Daoy (cell line): ENCODE results near the gene NCOR2. TPM values are rescaled to one million over a fixed set of nuclear protein-coding genes. Genes with fewer than 3 reads are reported as not detected.
"Not testable (repeated sequence)": the region's sequence is repeated elsewhere in the genome, so short reads cannot be mapped to it uniquely, and the experiment has no call there.

ENCODE experiments used
- DNase-seq: peaks from one replicate; pipeline ENCODE4 v3.0.0-alpha.2; 2015; ENCODE audit warnings: low read depth
- total RNA-seq: library from RNA; depleted of rRNA; stranded (reverse); fragments of >200 nt; shearing (Covaris generic); gene quantifications from 2 replicates; pipeline ENCODE4 v1.2.3, GENCODE V29; 2014

The NCOR2 gene
- total RNA-seq, 1 experiment from 2014 or later: 29.8 TPM

GRCh38 chr12:124601706-124602105, 34.3 kb upstream of the NCOR2 start:
- no peak for DNase-seq

GRCh38 chr12:124599074-124599999, 31.9 kb upstream of the NCOR2 start:
- DNase-seq: peak; percentile 81

DNA sequence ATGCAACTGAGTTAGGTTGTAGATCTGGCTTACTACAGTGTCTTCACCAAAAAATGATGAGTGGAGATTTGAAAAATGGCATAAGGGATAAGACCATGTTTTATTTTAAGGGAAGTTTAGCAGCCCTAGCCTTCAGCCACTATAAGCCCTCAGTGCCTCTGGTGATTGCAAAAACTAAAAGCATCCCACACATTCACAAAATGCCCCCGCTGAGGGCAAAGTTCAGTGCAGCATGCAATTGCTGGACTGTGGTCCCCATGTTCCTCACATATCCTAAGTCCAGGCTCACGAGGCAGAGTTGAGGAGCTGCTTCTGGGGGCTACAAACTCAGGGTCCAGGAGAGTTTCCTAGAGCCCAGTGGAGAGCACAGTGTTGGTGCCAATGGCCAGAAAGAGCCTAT, 29.6 kb upstream of the NCOR2 start:
- DNase-seq: no peak

DNA sequence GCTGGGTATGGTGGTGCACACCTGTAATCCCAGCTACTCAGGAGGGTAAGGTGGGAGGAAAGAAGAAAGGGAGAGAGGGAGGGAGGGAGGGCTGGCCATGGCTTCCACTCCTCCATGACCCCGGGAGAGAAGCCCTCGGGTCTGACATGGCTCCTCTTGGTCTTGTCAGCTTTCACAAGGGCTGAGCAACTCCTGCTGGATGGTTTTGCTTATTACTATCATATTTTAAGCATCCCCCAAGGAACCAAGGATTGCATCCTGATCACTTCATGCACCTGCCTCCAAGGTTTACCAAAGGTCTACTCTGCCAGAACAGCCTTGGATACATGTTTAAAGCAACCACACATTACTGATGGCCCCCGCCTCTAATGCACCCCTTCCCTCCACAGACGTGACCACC, 28.0 kb upstream of the NCOR2 start:
- no peak for DNase-seq

- DNase-seq: no peak
Observed at GRCh38 chr12:124594851-124595250, 27.4 kb upstream of the NCOR2 start.

- DNase-seq: no peak
Observed at GRCh38 chr12:124593851-124594401, 26.5 kb upstream of the NCOR2 start.

DNA sequence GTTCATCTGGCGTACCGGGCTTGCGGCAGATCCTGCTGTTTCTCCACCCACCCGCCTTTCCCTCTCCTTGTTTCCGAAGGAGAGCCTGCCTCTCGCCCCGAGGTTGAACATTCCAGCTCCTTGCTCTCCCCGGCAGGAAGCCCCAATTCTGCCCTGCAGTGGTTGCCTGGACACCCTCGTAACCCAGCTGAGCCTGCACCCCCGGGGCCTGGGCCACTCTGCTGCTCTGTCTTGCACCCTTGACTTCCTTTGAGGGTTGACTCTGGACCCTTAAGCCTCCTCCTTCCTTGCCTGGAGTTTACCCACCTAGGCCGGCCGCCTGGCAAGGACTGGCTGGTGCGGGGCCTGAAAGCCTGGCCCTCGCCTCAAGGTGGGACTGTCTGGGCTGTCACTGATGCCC, 25.8 kb upstream of the NCOR2 start:
- no peak for DNase-seq

DNA sequence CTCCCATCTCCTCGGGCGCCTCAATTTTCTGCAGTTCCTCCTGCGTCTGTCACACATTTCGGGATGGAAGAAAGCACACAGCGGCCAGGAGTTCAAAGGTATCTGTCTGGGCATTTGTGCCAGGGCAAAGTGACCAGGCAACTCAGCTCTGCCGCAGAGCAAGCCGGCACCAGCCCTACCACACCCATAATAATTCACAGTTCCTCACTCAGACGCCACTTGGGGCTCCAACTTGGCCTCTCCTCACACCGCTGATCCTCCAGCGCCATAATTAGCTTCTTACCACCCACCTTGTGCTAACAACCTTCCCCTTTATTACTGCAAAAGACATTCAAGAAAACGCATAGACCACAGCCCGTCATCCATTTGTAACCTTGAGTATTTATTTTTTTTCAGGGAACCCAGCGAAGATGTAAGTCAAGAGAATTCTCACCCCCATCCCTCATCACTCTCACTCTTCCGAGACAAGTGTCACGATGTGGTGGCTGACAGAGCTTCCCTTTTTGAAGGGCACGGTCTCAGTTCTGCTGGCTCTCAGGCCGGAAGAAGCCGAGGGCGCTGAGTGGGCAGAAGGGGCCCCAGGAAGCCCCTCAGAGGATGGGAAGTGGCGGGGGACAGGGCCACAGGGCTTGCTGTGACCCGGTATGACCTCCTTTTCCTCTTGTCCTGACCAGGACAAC, 25.2 kb upstream of the NCOR2 start:
- peak; percentile 38 for DNase-seq

DNA sequence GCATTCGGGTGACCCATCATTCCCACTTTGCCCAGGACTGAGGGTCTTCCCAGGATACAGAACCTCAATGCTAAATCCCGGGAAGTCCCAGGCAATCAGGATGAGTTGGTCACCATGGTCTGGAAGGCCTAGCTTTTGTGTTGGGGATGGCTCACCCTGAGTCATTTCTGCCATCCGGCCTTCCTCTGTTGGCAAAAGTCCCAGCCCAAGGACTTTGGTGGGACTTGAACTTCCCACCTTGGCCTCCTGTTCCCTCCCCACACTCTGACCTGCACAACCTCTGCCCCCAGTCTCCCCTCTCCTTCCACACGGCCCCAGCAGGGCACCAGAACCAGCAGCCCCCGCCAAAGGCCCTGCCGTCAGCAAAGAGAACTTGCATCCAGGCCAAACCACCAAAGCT, 24.6 kb upstream of the NCOR2 start:
- DNase-seq: peak; percentile 88

GRCh38 chr12:124590447-124590846, 23.0 kb upstream of the NCOR2 start:
- no peak for DNase-seq

- DNase-seq: peak; percentile 79
Observed at GRCh38 chr12:124588751-124589267, 21.4 kb upstream of the NCOR2 start.

GRCh38 chr12:124588018-124588634, 20.7 kb upstream of the NCOR2 start:
- no peak for DNase-seq

DNA sequence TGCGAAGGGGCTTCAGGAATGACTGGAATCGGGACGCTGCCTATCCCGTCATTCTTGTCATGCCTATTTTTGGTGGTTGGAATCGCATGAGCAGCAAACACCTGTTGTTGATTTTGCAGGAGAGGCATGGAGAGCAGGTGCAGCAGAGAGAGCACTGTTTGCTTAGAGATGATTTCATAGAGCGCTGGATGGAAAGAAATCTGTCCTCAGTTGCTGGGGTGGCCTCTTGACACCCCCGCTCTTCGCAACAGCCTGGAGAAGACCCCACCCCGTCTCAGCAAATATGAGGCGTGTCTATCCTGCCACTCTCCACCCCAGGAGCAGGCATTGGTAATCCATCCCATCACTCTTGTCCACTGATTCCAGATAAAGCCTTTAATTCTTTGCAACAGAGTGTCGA, 19.3 kb upstream of the NCOR2 start:
- no peak for DNase-seq

DNA sequence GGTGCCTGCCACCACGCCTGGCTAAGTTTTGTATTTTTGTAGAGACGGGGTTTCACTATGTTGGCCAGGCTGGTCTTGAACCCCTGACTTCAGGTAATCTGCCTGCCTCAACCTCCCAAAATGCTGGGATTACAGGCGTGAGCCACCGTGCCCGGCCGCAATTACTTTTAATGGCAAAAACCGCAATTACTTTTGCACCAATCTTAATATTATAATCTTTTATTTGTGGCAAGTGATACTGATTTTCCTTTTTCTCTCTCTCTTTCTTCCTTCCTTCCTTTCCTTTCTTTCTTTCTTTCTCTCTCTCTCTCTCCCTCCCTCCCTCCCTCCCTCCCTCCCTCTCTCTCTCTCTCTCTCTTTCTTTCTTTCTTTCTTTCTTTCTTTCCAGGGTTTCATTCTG, 17.1 kb upstream of the NCOR2 start:
- not testable (repeated sequence) for DNase-seq

DNA sequence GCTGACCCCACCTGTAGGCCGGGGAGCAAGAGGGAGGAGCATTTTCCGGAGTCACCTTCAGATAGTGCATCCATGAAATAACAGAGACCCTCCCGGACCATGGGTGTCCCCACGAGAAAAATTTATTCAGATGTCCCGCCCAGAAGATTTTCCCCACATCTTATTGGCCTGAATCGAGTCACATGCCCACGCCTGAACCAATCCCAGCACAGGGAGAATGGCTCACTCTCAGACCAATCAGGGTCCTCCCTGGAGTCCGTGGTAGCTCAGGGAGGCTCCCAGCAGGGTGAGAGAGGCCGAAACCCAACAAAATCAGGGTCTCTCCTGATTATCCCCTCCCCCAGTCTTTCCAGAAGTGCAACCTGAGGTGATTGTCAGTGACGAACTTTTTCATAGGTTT, 16.4 kb upstream of the NCOR2 start:
- no peak for DNase-seq

- DNase-seq: no peak
Observed at GRCh38 chr12:124582108-124582424, 14.7 kb upstream of the NCOR2 start.

DNA sequence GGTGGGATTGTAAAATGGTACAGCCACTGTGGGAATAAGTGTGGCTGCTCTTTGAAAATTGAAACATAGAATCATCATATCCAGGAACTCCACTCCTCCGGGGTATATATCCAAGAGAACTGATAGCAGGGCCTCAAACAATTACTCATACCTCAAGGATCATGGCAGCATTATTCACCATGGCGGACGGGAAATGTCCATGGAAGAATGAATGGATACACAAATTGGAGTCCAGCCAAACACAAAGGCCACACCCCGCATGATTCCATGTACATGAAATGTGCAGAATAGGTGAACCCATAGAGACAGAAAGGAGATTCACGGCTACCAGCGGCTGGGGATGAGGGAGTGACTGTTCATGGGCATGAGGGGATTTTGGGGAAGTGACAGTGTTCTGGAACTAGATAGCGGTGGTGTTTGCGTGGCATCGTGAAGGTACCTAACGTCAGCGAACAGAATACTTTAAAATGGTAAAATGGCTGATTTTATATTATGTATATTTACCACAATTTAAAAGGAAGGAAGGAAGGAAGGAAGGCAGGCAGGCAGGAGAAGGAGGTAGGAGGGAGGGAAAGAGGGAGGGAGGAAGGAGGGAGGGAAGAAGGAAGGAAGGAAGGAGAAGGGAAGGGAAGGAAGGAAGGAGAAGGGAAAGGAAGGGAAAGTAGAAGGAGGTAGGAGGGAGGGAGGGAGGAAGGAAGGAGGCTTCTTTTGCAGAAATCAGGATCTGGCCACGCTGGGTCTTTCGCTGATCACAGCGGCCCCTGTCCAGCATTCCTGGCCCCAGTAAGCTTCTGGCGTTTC, 14.1 kb upstream of the NCOR2 start:
- DNase-seq: peak; percentile 74

DNA sequence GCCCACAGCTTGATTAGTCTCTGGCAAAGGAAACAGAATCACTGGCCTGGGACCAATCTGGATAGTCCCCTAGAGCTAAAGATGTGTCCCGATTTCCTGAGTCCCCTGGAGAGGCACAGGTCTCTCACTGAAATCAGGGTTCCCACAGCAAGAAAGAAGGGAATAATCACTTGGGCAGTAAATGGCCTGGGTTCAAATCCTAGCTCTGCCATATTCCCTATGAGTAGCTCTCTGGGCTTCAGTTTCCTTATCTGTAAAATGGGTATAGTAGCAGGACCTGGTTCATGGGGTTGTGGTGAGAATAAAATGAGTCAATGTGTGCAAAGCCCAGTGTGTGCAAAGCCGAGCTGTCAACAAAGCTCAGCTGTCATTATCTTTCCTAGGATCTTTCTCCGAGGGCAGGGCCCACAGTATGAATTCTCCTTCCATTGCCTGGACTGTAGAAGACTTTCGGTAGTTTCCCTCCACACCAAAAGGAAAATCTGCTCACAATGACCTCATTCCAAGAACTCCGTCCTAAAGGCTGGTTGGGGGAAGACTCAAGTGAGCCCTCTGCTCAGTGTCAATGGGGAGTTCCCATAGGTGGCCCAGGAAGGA, 12.6 kb upstream of the NCOR2 start:
- DNase-seq: no peak

DNA sequence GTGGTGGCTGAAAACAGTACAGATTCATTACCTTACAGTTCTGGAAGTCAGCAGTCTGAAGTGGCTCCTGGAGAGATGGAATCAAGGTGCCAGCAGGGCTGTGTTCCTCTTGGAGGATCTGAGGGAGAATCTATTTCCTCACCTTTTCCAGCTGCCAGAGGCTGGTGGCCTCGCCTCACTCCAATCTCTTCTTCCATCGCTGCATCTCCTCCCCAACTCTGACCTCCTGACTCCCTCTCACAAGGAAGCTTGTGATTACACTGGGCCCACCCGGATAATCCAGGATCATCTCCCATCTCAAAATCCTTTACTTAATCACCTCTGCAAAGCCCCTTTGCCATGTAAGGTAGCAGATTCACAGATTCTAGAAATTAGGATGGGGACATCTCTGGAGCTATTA, 11.4 kb upstream of the NCOR2 start:
- no peak for DNase-seq

- no peak for DNase-seq
Observed at GRCh38 chr12:124578445-124578844, 11.0 kb upstream of the NCOR2 start.

DNA sequence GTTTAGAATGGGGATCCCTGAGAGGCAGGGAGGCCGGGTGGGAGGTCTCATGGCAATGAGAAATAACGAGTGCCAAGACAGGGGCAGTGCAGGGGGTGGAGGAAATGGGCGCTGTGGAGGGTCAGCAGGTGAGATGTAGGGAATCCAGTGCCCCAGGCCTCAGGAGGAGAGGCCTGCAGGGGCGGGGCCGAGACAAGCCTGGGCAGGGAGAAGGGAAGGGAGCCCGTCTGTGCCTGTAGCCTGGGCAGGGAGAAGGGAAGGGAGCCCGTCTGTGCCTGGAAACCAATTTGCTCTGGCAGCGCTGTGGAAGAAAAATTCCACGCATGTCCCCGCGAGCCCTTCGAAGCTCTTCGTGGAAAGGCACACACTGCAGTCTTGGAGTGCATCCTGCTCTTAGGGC, 10.6 kb upstream of the NCOR2 start:
- DNase-seq: no peak
